Measurements from ENCODE around the gene GLP2R.

DNA sequence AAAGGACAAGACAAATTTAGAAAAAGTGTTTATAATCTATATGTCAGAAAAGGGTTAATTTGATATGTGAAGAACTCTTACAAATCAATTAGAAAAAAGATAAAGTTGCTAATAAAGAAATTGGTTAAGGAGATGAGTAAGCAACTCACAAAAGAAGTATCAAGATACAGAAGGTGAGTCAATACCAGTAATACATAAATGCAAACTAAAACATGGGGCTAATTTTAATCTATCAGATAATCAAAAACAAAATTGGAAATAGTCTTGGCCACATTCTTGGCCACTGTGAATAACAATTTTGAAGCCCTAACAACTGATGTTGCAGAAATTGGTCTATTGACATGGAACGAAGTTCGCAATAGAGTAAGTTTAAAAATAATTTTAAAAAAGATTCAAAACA, 41.2 kb upstream of the GLP2R start:
- TF ChIP-seq EZH2 (IDR thresholded peaks at IDR 0.05; ENCODE audit: insufficient read depth, poor library complexity, severe bottlenecking), result no peak
- TF ChIP-seq EZH2phosphoT487 (IDR thresholded peaks at IDR 0.05; ENCODE audit: insufficient read depth, low read depth), result no peak

Measured in GM23248 (cell line).